ENCODE measurements around the gene KRTAP15-1.

GRCh38 chr21:30447056-30447455, 7.0 kb downstream of the KRTAP15-1 start:
- TF ChIP-seq, protein P1, sequence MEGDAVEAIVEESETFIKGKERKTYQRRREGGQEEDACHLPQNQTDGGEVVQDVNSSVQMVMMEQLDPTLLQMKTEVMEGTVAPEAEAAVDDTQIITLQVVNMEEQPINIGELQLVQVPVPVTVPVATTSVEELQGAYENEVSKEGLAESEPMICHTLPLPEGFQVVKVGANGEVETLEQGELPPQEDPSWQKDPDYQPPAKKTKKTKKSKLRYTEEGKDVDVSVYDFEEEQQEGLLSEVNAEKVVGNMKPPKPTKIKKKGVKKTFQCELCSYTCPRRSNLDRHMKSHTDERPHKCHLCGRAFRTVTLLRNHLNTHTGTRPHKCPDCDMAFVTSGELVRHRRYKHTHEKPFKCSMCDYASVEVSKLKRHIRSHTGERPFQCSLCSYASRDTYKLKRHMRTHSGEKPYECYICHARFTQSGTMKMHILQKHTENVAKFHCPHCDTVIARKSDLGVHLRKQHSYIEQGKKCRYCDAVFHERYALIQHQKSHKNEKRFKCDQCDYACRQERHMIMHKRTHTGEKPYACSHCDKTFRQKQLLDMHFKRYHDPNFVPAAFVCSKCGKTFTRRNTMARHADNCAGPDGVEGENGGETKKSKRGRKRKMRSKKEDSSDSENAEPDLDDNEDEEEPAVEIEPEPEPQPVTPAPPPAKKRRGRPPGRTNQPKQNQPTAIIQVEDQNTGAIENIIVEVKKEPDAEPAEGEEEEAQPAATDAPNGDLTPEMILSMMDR (IDR thresholded peaks at IDR 0.05 in 4 of 5, conservative IDR thresholded peaks at IDR 0.05 in 1 of 5): no peak
- no peak for TF ChIP-seq POLR2A (IDR thresholded peaks at IDR 0.05)

Measured in gastrocnemius medialis (tissue), 4 donors.